Measurements from ENCODE around the gene FAM210A.

DNA sequence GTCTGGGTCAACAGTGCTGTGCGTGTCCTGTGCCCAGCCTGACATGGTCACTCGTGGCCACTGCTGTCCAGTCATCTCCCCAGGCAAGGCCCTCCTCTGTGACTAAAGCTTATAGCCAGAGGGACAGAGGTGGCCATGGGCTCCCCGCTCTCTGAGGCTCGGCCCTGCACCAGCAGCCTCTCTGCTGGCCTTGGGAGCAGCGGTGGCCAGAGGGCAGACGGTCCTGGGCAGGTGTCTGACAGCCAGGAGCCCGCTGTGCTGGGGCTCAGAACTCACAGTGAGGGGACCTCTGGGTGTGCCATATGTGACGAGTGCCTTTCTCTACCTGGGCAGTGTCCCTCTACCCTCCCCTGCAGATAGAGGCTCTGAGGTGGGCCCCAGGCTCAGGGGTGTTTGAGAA lies 98.7 kb downstream of the FAM210A start:
- TF ChIP-seq, protein P1, sequence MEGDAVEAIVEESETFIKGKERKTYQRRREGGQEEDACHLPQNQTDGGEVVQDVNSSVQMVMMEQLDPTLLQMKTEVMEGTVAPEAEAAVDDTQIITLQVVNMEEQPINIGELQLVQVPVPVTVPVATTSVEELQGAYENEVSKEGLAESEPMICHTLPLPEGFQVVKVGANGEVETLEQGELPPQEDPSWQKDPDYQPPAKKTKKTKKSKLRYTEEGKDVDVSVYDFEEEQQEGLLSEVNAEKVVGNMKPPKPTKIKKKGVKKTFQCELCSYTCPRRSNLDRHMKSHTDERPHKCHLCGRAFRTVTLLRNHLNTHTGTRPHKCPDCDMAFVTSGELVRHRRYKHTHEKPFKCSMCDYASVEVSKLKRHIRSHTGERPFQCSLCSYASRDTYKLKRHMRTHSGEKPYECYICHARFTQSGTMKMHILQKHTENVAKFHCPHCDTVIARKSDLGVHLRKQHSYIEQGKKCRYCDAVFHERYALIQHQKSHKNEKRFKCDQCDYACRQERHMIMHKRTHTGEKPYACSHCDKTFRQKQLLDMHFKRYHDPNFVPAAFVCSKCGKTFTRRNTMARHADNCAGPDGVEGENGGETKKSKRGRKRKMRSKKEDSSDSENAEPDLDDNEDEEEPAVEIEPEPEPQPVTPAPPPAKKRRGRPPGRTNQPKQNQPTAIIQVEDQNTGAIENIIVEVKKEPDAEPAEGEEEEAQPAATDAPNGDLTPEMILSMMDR (conservative IDR thresholded peaks at IDR 0.05): no peak
- no peak for TF ChIP-seq EZH2 (IDR thresholded peaks at IDR 0.05; ENCODE audit: low read depth)
